Naive B cell (primary cell): ENCODE data around the gene CEP112. TPM values are rescaled to one million over a fixed set of nuclear protein-coding genes. Genes with fewer than 3 reads are reported as not detected.
"Not testable (repeated sequence)": the region's sequence is repeated elsewhere in the genome, so short reads cannot be mapped to it uniquely, and the experiment has no call there.

Source experiments
- ATAC-seq, 2 donors: fragments of 150-1000 bp; cut with Tn5 transposase; 2 replicates each; pipeline ENCODE4 v1.10.0; 2021; ENCODE audit warnings: low read depth in 2 of 2, mild to moderate bottlenecking in 2 of 2, moderate library complexity in 2 of 2
- DNase-seq: peaks from one replicate; pipeline ENCODE4 v3.0.0; 2022
- H3K27ac Mint-ChIP-seq, 6 donors: one replicate each; pipeline ENCODE4 v1.8.0; 2020 to 2022; ENCODE audit warnings: mild to moderate bottlenecking in 6 of 6, mixed read lengths in 6 of 6, moderate library complexity in 5 of 6, inconsistent platforms in 2 of 6
- H3K27me3 Mint-ChIP-seq, 3 donors: one replicate each; pipeline ENCODE4 v1.8.0; 2021 to 2022; ENCODE audit warnings: mixed read lengths in 3 of 3, mild to moderate bottlenecking in 1 of 3
- H3K36me3 Mint-ChIP-seq, 2 donors: one replicate each; pipeline ENCODE4 v1.8.0; 2020 to 2022; ENCODE audit warnings: mixed read lengths in 2 of 2, inconsistent platforms in 1 of 2, mild to moderate bottlenecking in 1 of 2
- H3K4me1 Mint-ChIP-seq, 3 donors: one replicate each; pipeline ENCODE4 v1.8.0; 2020 to 2022; ENCODE audit warnings: mixed read lengths in 3 of 3, inconsistent platforms in 1 of 3, mild to moderate bottlenecking in 1 of 3, moderate library complexity in 1 of 3
- H3K4me3 Mint-ChIP-seq, 8 donors: one replicate each; pipeline ENCODE4 v1.8.0; 2020 to 2022; ENCODE audit warnings: mild to moderate bottlenecking in 8 of 8, mixed read lengths in 8 of 8, moderate library complexity in 8 of 8, inconsistent platforms in 2 of 8
- H3K9me3 Mint-ChIP-seq, 7 donors: one replicate each; pipeline ENCODE4 v1.8.0; 2020 to 2022; ENCODE audit warnings: mixed read lengths in 7 of 7, mild to moderate bottlenecking in 5 of 7, inconsistent platforms in 2 of 7, moderate library complexity in 1 of 7
- polyA plus RNA-seq, 6 donors: library from polyadenylated mRNA; unstranded; fragments of 300-500 nt; fragmentation: Illumina TruSeq; gene quantifications; one replicate each; pipeline ENCODE4 v1.2.3, GENCODE V29; 2021; ENCODE audit warnings: low read depth in 6 of 6

Gene CEP112
- polyA plus RNA-seq, 6 donors from 2014 or later, result 1.1 to 2.5 (median 1.6) TPM

- Mint-ChIP-seq H3K4me3 (no peak overlapping the region), H3K27ac (no peak overlapping the region)
- ATAC-seq, result no peak
These were observed 405.5 kb downstream of the CEP112 start for GRCh38 chr17:65786479-65786878.

GRCh38 chr17:65785109-65785508 is 406.8 kb downstream of the CEP112 start:
- H3K27me3 Mint-ChIP-seq, result peaks cover 0 to 9% (median 7%) of the 10 kb centered on the region in 3 donors
- H3K4me3 Mint-ChIP-seq, result no peak overlapping the region
- peaks cover 0 to 16% (median 2%) of the 10 kb centered on the region in 7 donors for H3K9me3 Mint-ChIP-seq
- no peak for ATAC-seq
- no peaks in the 10 kb centered on the region for H3K36me3 Mint-ChIP-seq
- H3K4me1 Mint-ChIP-seq, result no peaks in the 10 kb centered on the region
- DNase-seq, result no peak
- H3K27ac Mint-ChIP-seq, result no peak overlapping the region

More at GRCh38 chr17:65786479-65786878, 405.5 kb downstream of the CEP112 start:
- peaks cover 0 to 10% (median 7%) of the 10 kb centered on the region in 3 donors for H3K27me3 Mint-ChIP-seq
- no peaks in the 10 kb centered on the region for H3K4me1 Mint-ChIP-seq
- no peak for DNase-seq
- H3K36me3 Mint-ChIP-seq, result no peaks in the 10 kb centered on the region
- peaks cover 0 to 9% (median 0%) of the 10 kb centered on the region in 7 donors for H3K9me3 Mint-ChIP-seq

- DNase-seq (no peak), ATAC-seq (no peak)
- H3K4me3 Mint-ChIP-seq, result no peak overlapping the region
- H3K27me3 Mint-ChIP-seq, result peaks cover 0 to 5% (median 4%) of the 10 kb centered on the region in 3 donors
- H3K9me3 Mint-ChIP-seq, result peaks cover 0 to 16% (median 2%) of the 10 kb centered on the region in 7 donors
- H3K27ac Mint-ChIP-seq, result no peak overlapping the region
- H3K4me1 Mint-ChIP-seq, result no peaks in the 10 kb centered on the region
- H3K36me3 Mint-ChIP-seq, result no peaks in the 10 kb centered on the region
These were observed 408.0 kb downstream of the CEP112 start for GRCh38 chr17:65783845-65784334.

- H3K4me1 Mint-ChIP-seq, result not testable (repeated sequence)
- H3K9me3 Mint-ChIP-seq, result peaks cover 0 to 16% (median 2%) of the 10 kb centered on the region in 7 donors
These were observed 409.7 kb downstream of the CEP112 start for GRCh38 chr17:65782104-65782706.

GRCh38 chr17:65780111-65780510 is 411.8 kb downstream of the CEP112 start:
- no peak for ATAC-seq

More at GRCh38 chr17:65782104-65782706, 409.7 kb downstream of the CEP112 start:
- not testable (repeated sequence) for ATAC-seq, DNase-seq, H3K27ac Mint-ChIP-seq, H3K4me3 Mint-ChIP-seq, H3K27me3 Mint-ChIP-seq, H3K36me3 Mint-ChIP-seq

GRCh38 chr17:65776890-65777289 is 415.0 kb downstream of the CEP112 start:
- H3K36me3 Mint-ChIP-seq, result no peaks in the 10 kb centered on the region
- DNase-seq (no peak), ATAC-seq (no peak)
- no peaks in the 10 kb centered on the region for H3K4me1 Mint-ChIP-seq
- peaks cover 0 to 12% (median 0%) of the 10 kb centered on the region in 3 donors for H3K27me3 Mint-ChIP-seq
- no peak overlapping the region for H3K4me3 Mint-ChIP-seq
- H3K27ac Mint-ChIP-seq, result no peak overlapping the region
- peaks cover 0 to 11% (median 2%) of the 10 kb centered on the region in 7 donors for H3K9me3 Mint-ChIP-seq

More at GRCh38 chr17:65780111-65780510, 411.8 kb downstream of the CEP112 start:
- Mint-ChIP-seq H3K27ac (no peak overlapping the region), H3K27me3 (peaks cover 0 to 6% (median 0%) of the 10 kb centered on the region in 3 donors), H3K4me1 (no peaks in the 10 kb centered on the region), H3K9me3 (peaks cover 0 to 16% (median 2%) of the 10 kb centered on the region in 7 donors), H3K4me3 (no peak overlapping the region), H3K36me3 (no peaks in the 10 kb centered on the region)
- no peak for DNase-seq

GRCh38 chr17:65774787-65775186 is 417.1 kb downstream of the CEP112 start:
- no peaks in the 10 kb centered on the region for H3K4me1 Mint-ChIP-seq
- H3K4me3 Mint-ChIP-seq, result no peak overlapping the region
- H3K27me3 Mint-ChIP-seq, result peaks cover 0 to 12% (median 0%) of the 10 kb centered on the region in 3 donors
- H3K36me3 Mint-ChIP-seq, result no peaks in the 10 kb centered on the region
- ATAC-seq, result no peak
- H3K9me3 Mint-ChIP-seq, result peaks cover 0 to 2% (median 0%) of the 10 kb centered on the region in 7 donors
- no peak for DNase-seq
- H3K27ac Mint-ChIP-seq, result peak overlapping the region in 1 of 6 donors; percentile 36

- Mint-ChIP-seq H3K36me3 (no peaks in the 10 kb centered on the region), H3K4me3 (no peak overlapping the region), H3K27me3 (peaks cover 0 to 12% (median 0%) of the 10 kb centered on the region in 3 donors), H3K27ac (no peak overlapping the region), H3K9me3 (peaks cover 0 to 2% (median 0%) of the 10 kb centered on the region in 7 donors), H3K4me1 (no peaks in the 10 kb centered on the region)
- no peak for DNase-seq
- ATAC-seq, result no peak
These were observed 418.9 kb downstream of the CEP112 start for GRCh38 chr17:65772989-65773388.

GRCh38 chr17:65771704-65772103 is 420.2 kb downstream of the CEP112 start:
- Mint-ChIP-seq H3K9me3 (peaks cover 0 to 2% (median 0%) of the 10 kb centered on the region in 7 donors), H3K4me1 (no peaks in the 10 kb centered on the region), H3K27ac (no peak overlapping the region), H3K27me3 (peaks cover 0 to 20% (median 0%) of the 10 kb centered on the region in 3 donors), H3K36me3 (no peaks in the 10 kb centered on the region), H3K4me3 (no peak overlapping the region)
- ATAC-seq (no peak), DNase-seq (no peak)

GRCh38 chr17:65763786-65764185 is 428.1 kb downstream of the CEP112 start:
- peaks cover 0 to 16% of the 10 kb centered on the region in 2 donors for H3K36me3 Mint-ChIP-seq
- peaks cover 0 to 25% (median 16%) of the 10 kb centered on the region in 3 donors for H3K27me3 Mint-ChIP-seq
- no peaks in the 10 kb centered on the region for H3K4me1 Mint-ChIP-seq
- no peak overlapping the region for H3K4me3 Mint-ChIP-seq
- DNase-seq, result no peak
- H3K27ac Mint-ChIP-seq, result peak overlapping the region in 1 of 6 donors; percentile 70
- H3K9me3 Mint-ChIP-seq, result peaks cover 0 to 5% (median 2%) of the 10 kb centered on the region in 7 donors
- no peak for ATAC-seq

GRCh38 chr17:65762973-65763372 is 429.0 kb downstream of the CEP112 start:
- no peaks in the 10 kb centered on the region for H3K4me1 Mint-ChIP-seq
- peaks cover 0 to 5% (median 4%) of the 10 kb centered on the region in 7 donors for H3K9me3 Mint-ChIP-seq
- no peak overlapping the region for H3K4me3 Mint-ChIP-seq
- no peak for DNase-seq
- H3K27me3 Mint-ChIP-seq, result peaks cover 0 to 25% (median 16%) of the 10 kb centered on the region in 3 donors
- peaks cover 0 to 16% of the 10 kb centered on the region in 2 donors for H3K36me3 Mint-ChIP-seq
- H3K27ac Mint-ChIP-seq, result no peak overlapping the region
- ATAC-seq, result no peak

- H3K4me3 Mint-ChIP-seq, result no peak overlapping the region
- no peaks in the 10 kb centered on the region for H3K4me1 Mint-ChIP-seq
- H3K27me3 Mint-ChIP-seq, result peaks cover 0 to 12% (median 0%) of the 10 kb centered on the region in 3 donors
- DNase-seq (no peak), ATAC-seq (no peak)
- H3K9me3 Mint-ChIP-seq, result peaks cover 0 to 18% (median 3%) of the 10 kb centered on the region in 7 donors
- H3K27ac Mint-ChIP-seq, result no peak overlapping the region
- H3K36me3 Mint-ChIP-seq, result no peaks in the 10 kb centered on the region
These were observed 432.4 kb downstream of the CEP112 start for GRCh38 chr17:65759532-65759931.

- H3K4me1 Mint-ChIP-seq, result no peaks in the 10 kb centered on the region
- peaks cover 0 to 18% (median 3%) of the 10 kb centered on the region in 7 donors for H3K9me3 Mint-ChIP-seq
- no peak overlapping the region for H3K4me3 Mint-ChIP-seq
- DNase-seq (no peak), ATAC-seq (no peak)
- no peaks in the 10 kb centered on the region for H3K36me3 Mint-ChIP-seq
- H3K27ac Mint-ChIP-seq, result no peak overlapping the region
- peaks cover 3 to 11% (median 6%) of the 10 kb centered on the region in 3 donors for H3K27me3 Mint-ChIP-seq
These were observed 435.2 kb downstream of the CEP112 start for GRCh38 chr17:65756760-65757159.

GRCh38 chr17:65755799-65756198 is 436.1 kb downstream of the CEP112 start:
- Mint-ChIP-seq H3K27ac (no peak overlapping the region), H3K4me3 (no peak overlapping the region), H3K27me3 (peaks cover 3 to 11% (median 6%) of the 10 kb centered on the region in 3 donors), H3K4me1 (peaks cover 0 to 1% (median 0%) of the 10 kb centered on the region in 3 donors), H3K36me3 (no peaks in the 10 kb centered on the region), H3K9me3 (peaks cover 0 to 18% (median 3%) of the 10 kb centered on the region in 7 donors)
- no peak for DNase-seq
- ATAC-seq, result no peak
